ENCODE measurements around the gene ATP5PB.

DNA sequence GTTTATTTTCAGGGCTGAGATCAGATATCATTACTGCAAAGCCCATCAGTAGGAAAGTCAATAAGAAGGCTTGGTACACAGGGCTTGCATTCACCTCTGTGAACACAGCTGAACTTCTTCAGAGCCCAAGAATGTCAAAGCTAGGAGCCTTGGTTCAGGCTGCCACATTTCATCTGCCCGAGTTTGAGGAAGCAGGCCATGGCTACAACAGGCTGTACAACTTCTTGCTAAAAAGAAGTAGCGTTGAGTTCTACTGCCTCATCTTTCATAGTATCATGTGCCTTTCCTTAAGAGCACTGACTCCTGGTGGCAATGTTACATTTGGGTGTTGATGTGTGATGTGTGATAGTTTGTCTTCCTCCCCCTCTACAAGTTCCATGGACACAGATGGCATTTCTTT is 34.6 kb downstream of the ATP5PB start:
- TF ChIP-seq POLR2A (IDR thresholded peaks at IDR 0.05; ENCODE audit: low read depth, low read length) (no peak), TAF1 (IDR thresholded peaks at IDR 0.05; ENCODE audit: borderline replicate concordance, low read depth, low read length) (no peak)
